Measurements from ENCODE around the gene ECSIT. TPM values are rescaled to one million over a fixed set of nuclear protein-coding genes. Genes with fewer than 3 reads are reported as not detected.

Gene ECSIT
- total RNA-seq: 49.6 TPM

DNA sequence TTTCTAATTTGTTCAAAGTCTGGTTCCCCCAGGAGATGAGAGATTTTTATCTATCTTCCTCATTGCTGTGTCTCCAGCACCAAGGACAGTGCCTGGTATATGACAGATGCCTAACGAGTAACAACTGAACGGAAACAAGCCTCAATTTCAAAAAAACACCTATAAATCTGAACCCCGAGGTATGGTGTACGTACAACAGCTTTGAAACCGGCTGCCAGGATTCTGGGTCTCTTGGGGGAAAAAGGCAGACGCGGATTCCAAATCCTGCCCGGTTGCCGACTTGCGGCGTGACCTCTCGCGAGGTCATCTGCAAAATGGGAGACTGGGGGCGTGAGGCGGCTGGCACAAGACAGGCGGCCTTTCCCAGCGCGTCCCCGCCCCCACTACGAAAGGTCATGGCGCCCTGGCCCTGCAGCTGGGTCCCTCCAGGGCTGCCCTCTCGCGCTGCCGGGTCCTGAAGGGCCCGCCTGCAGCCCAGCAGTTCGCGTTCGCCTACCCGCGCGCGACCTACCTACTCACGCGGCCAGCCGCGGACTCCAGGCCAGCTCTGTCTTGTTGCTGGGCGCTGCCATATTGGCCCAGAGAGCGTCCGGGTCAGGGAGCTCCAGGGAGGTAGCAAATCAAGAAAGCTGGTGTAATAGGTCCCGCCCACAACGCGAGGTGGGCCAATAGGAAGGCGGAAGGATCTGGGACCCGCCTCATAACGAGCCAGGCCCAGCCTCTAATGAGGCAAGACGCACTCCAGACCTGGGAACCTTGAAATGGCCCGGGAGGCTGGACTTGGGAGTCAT lies at the start of gene ECSIT:
Gene ECSIT (minus strand): TSS at position 584 of the 791 bp plus-strand sequence. CDS start 9,964 bp downstream, outside the sequence.

DNA sequence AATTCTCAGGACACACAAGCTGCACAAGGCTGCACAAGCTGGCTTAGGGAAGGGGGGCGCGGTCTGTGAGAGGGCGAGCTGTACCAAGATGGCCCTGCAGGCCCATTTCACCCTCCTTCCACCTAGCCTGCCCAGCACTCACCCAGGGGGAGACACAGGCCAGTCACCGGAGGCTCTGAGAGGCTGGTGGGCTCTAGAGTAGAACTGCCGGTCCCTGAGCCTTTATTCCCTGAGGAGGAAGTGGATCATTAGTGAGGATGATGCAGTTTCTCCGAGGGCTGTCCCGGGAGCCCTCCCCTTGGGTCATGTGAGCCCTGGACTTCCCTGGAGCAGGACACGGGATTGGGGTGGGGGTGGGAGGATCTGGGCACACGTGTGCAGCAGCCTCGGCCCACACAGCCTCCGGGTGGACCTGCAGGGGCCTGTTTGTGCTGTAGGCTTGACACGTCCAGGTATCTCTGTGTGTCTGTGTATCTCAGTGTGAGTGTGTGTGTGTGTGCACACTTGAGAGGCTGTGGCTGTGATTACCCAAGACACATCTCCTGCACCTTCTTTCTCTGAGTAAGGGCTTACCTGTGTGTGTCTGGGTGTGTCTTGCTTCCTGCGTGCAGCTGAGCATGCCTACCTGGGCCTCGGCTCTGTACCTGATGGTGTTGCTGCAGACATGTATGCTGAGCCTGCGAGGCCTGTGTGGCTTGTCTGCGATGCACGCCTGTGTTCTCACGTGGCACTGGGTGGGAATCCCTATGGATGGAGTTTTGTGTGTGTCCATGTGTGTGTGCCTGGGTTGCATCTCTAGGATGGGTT lies 48.7 kb upstream of the ECSIT start, which contains the start of gene ACP5:
Gene ACP5 (minus strand): TSS at position 195 of the 807 bp plus-strand sequence. CDS start 328 bp downstream, outside the sequence.

GRCh38 chr19:11558881-11559828 lies 30.2 kb upstream of the ECSIT start, which contains the start of gene ELOF1:
Gene ELOF1 (minus strand): TSS chr19:11559230. CDS start chr19:11554347, 4,883 bp downstream.

GRCh38 chr19:11538232-11539036 lies 9.5 kb upstream of the ECSIT start, which contains the start of gene CNN1:
Gene CNN1 (plus strand): TSS chr19:11538851. CDS start chr19:11538928, 77 bp downstream.

GRCh38 chr19:11505504-11506100 lies 23.3 kb downstream of the ECSIT start, which contains the start of gene ZNF653:
Gene ZNF653 (minus strand): TSS chr19:11505839. CDS start chr19:11505786, 53 bp downstream.

GRCh38 chr19:11480715-11481533 lies 48.0 kb downstream of the ECSIT start, which contains the start of gene ELAVL3:
Gene ELAVL3 (minus strand): TSS chr19:11481046. CDS start chr19:11480608, 438 bp downstream.

Small RNA genes within 50 kb of the gene (small RNA-seq; reads per million reads assigned to genes)
- gene MIR7974 (0.10 reads per million), gene RN7SL833P (0.13 reads per million)

Other genes starting within 250 kb of the ECSIT start
- 0.46 TPM for gene TSPAN16, start 233.0 kb downstream of the ECSIT start, total RNA-seq
- gene RAB3D, start 189.5 kb downstream of the ECSIT start, total RNA-seq: 28.8 TPM
- 53.1 TPM for gene TMEM205, start 182.9 kb downstream of the ECSIT start, total RNA-seq
- 6.7 TPM for gene CCDC159, start 182.6 kb downstream of the ECSIT start, total RNA-seq
- gene PLPPR2, start 173.7 kb downstream of the ECSIT start, total RNA-seq: 66.7 TPM
- gene SWSAP1, start 154.5 kb downstream of the ECSIT start, total RNA-seq: 1.2 TPM
- gene EPOR, start 144.8 kb downstream of the ECSIT start, total RNA-seq: 3.2 TPM
- gene RGL3, start 109.8 kb downstream of the ECSIT start, total RNA-seq: not detected
- gene ODAD3, start 94.0 kb downstream of the ECSIT start, total RNA-seq: 2.8 TPM
- gene PRKCSH, start 93.5 kb downstream of the ECSIT start, total RNA-seq: 53.1 TPM
- 118 TPM for gene ELAVL3, start 48.1 kb downstream of the ECSIT start, total RNA-seq
- 19.6 TPM for gene ZNF653, start 23.3 kb downstream of the ECSIT start, total RNA-seq
- 0.46 TPM for gene CNN1, start 9.7 kb upstream of the ECSIT start, total RNA-seq
- 22.8 TPM for gene ELOF1, start 30.1 kb upstream of the ECSIT start, total RNA-seq
- gene ACP5, start 48.5 kb upstream of the ECSIT start, total RNA-seq: 0.46 TPM
- gene ZNF627, start 68.3 kb upstream of the ECSIT start, total RNA-seq: 58.8 TPM
- 23.8 TPM for gene ZNF823, start 209.8 kb upstream of the ECSIT start, total RNA-seq
- 35.8 TPM for gene ZNF441, start 237.9 kb upstream of the ECSIT start, total RNA-seq

Data from diencephalon (tissue), 1 donor.